GM23338 (cell line): ENCODE data around the gene NPR2. TPM values are rescaled to one million over a fixed set of nuclear protein-coding genes. Genes with fewer than 3 reads are reported as not detected.

Experiments used
- ATAC-seq: fragments of 200-7000 bp; cut with Tn5 transposase; 3 replicates; pipeline ENCODE4 v1.9.1; 2020
- DNase-seq: peaks from one replicate; pipeline ENCODE4 v3.0.0-alpha.2; 2015; ENCODE audit warnings: low spot score
- H2AFZ ChIP-seq: fragments of 200-600 bp; sonication (generic); 2 replicates; pipeline ENCODE4 v1.8.0; 2016; ENCODE audit warnings: antibody characterized with exemption, mild to moderate bottlenecking, moderate library complexity
- H3F3A ChIP-seq: fragments of 200-600 bp; sonication (generic); replicated peaks from 2 replicates; pipeline ENCODE4 v1.8.0; 2017; ENCODE audit warnings: antibody characterized with exemption, mixed run types, low read depth
- H3K27ac ChIP-seq: fragments of 200-600 bp; sonication (generic); 2 replicates; pipeline ENCODE4 v1.6.1; 2016; ENCODE audit warnings: low read depth
- H3K27me3 ChIP-seq: fragments of 200-600 bp; sonication (generic); 2 replicates; pipeline ENCODE4 v1.8.0; 2016; ENCODE audit warnings: mild to moderate bottlenecking, mixed run types, moderate library complexity; ENCODE audit not compliant: insufficient read depth
- H3K36me3 ChIP-seq: fragments of 200-600 bp; sonication (generic); 2 replicates; pipeline ENCODE4 v1.8.0; 2016; ENCODE audit warnings: mild to moderate bottlenecking; ENCODE audit not compliant: insufficient read depth
- H3K4me1 ChIP-seq: fragments of 200-600 bp; sonication (generic); 2 replicates; pipeline ENCODE4 v1.8.0; 2016; ENCODE audit warnings: mild to moderate bottlenecking, moderate library complexity; ENCODE audit not compliant: insufficient read depth
- H3K4me2 ChIP-seq: fragments of 200-600 bp; sonication (generic); 2 replicates; pipeline ENCODE4 v1.7.1; 2017; ENCODE audit warnings: mixed run types
- H3K4me3 ChIP-seq: fragments of 200-600 bp; sonication (generic); 2 replicates; pipeline ENCODE4 v1.6.1; 2016; ENCODE audit warnings: mixed run types
- H3K79me2 ChIP-seq: fragments of 200-600 bp; sonication (generic); replicated peaks from 2 replicates; pipeline ENCODE4 v1.8.0; 2017; ENCODE audit warnings: mild to moderate bottlenecking; ENCODE audit not compliant: insufficient read depth
- H3K9me2 ChIP-seq: fragments of 200-600 bp; sonication (generic); 2 replicates; pipeline ENCODE4 v1.8.0; 2017; ENCODE audit not compliant: insufficient read depth
- H4K20me1 ChIP-seq: fragments of 200-600 bp; sonication (generic); replicated peaks from 2 replicates; pipeline ENCODE4 v1.8.0; 2017; ENCODE audit warnings: mild to moderate bottlenecking; ENCODE audit not compliant: insufficient read depth
- H3K27ac Mint-ChIP-seq: 2 replicates; pipeline ENCODE4 v1.8.0; 2020; ENCODE audit warnings: inconsistent platforms, mild to moderate bottlenecking, moderate library complexity, mixed read lengths
- H3K27me3 Mint-ChIP-seq: 3 replicates; pipeline ENCODE4 v1.8.0; 2022; ENCODE audit warnings: low read depth, mild to moderate bottlenecking, moderate library complexity, mixed read lengths, inconsistent platforms; ENCODE audit not compliant: insufficient read depth, poor library complexity
- H3K36me3 Mint-ChIP-seq: 3 replicates; pipeline ENCODE4 v1.8.0; 2021; ENCODE audit warnings: low read depth, mild to moderate bottlenecking, inconsistent platforms, moderate library complexity, mixed read lengths
- H3K4me1 Mint-ChIP-seq: 3 replicates; pipeline ENCODE4 v1.8.0; 2020; ENCODE audit warnings: mild to moderate bottlenecking, inconsistent platforms, mixed read lengths
- H3K4me3 Mint-ChIP-seq: 3 replicates; pipeline ENCODE4 v1.8.0; 2021; ENCODE audit warnings: moderate library complexity, mild to moderate bottlenecking, inconsistent platforms, mixed read lengths
- H3K9me3 Mint-ChIP-seq: 3 replicates; pipeline ENCODE4 v1.8.0; 2020; ENCODE audit warnings: moderate library complexity, mild to moderate bottlenecking, inconsistent platforms, mixed read lengths
- CREB1 ChIP-seq: fragments of 250-450 bp; sonication (Bioruptor Pico); IDR thresholded peaks from 2 replicates; pipeline ENCODE4 v1.5.0; 2020; ENCODE audit warnings: low read depth, mild to moderate bottlenecking, moderate library complexity
- ETS1 ChIP-seq: IDR thresholded peaks from 2 replicates; pipeline ENCODE4 v1.6.1; 2016; ENCODE audit warnings: antibody characterized with exemption
- EZH2 ChIP-seq: fragments of 200-600 bp; sonication (generic); IDR thresholded peaks from one replicate; pipeline ENCODE4 v1.8.0; 2017; ENCODE audit warnings: antibody characterized with exemption, mild to moderate bottlenecking, low read depth; ENCODE audit not compliant: unreplicated experiment
- EZH2phosphoT487 ChIP-seq: fragments of 200-600 bp; sonication (generic); IDR thresholded peaks from one replicate; pipeline ENCODE4 v1.8.1; 2018; ENCODE audit warnings: antibody characterized with exemption; ENCODE audit not compliant: unreplicated experiment
- JUNB ChIP-seq: IDR thresholded peaks from one replicate; pipeline ENCODE4 v1.6.1; 2016; ENCODE audit warnings: antibody characterized with exemption; ENCODE audit not compliant: unreplicated experiment
- NANOG ChIP-seq: IDR thresholded peaks from 2 replicates; pipeline ENCODE4 v1.6.1; 2016; ENCODE audit warnings: antibody characterized with exemption, borderline replicate concordance
- POLR2AphosphoS5 ChIP-seq: IDR thresholded peaks from 2 replicates; pipeline ENCODE4 v1.6.1; 2016; ENCODE audit warnings: antibody characterized with exemption, low read depth
- STAT1 ChIP-seq: IDR thresholded peaks from one replicate; pipeline ENCODE4 v1.6.1; 2016; ENCODE audit warnings: antibody characterized with exemption; ENCODE audit not compliant: unreplicated experiment
- ZNF114 ChIP-seq: fragments of 250-450 bp; sonication (Bioruptor Pico); IDR thresholded peaks from 2 replicates; pipeline ENCODE4 v1.5.0; 2020; ENCODE audit warnings: mild to moderate bottlenecking, moderate library complexity
- ZNF331 ChIP-seq: fragments of 250-450 bp; sonication (Bioruptor Pico); IDR thresholded peaks from 2 replicates; pipeline ENCODE4 v1.5.0; 2020; ENCODE audit warnings: low read depth, mild to moderate bottlenecking, moderate library complexity
- polyA plus RNA-seq: library from polyadenylated mRNA; unstranded; fragments of >200 nt; fragmentation: Nextera tagmentation; extraction: Ambion mirVana; gene quantifications from 2 replicates; pipeline ENCODE4 v1.2.1, GENCODE V29; 2016
- total RNA-seq: library from RNA; depleted of rRNA; stranded (reverse); fragments of >200 nt; shearing (Covaris generic); gene quantifications from 2 replicates; pipeline ENCODE4 v1.2.3, GENCODE V29; 2014
- TF ChIP-seq, protein P1 (sequence below), 2 experiments: fragments of 200-600 bp in 1 of 2; sonication (generic) in 1 of 2; conservative IDR thresholded peaks; 2 replicates each; pipeline versions ENCODE4 v1.5.1 to v1.6.1; 2016 to 2017; ENCODE audit warnings: antibody characterized with exemption in 2 of 2, low read depth in 2 of 2, mild to moderate bottlenecking in 2 of 2, moderate library complexity in 1 of 2
- TF ChIP-seq, protein P2 (sequence below): IDR thresholded peaks from one replicate; pipeline ENCODE4 v1.6.1; 2018; ENCODE audit warnings: antibody characterized with exemption; ENCODE audit not compliant: unreplicated experiment
- TF ChIP-seq, protein P3 (sequence below): fragments of 250-450 bp; sonication (Bioruptor Pico); IDR thresholded peaks from 2 replicates; pipeline ENCODE4 v1.5.0; 2020; ENCODE audit warnings: mild to moderate bottlenecking, moderate library complexity

The NPR2 gene
- total and polyA plus RNA-seq, 2 experiments from 2014 or later: 9.0 to 14.4 TPM

GRCh38 chr9:35758475-35759050 is 32.8 kb upstream of the NPR2 start:
- Mint-ChIP-seq H3K27ac (peak overlapping the region; percentile 14; the same call in 1 of the 2 replicates), H3K36me3 (peaks cover 22% of the 10 kb centered on the region), H3K27me3 (peaks cover 6% of the 10 kb centered on the region), H3K4me3 (peak overlapping the region; percentile 94), H3K9me3 (no peaks in the 10 kb centered on the region; the same call in 1 of the 3 replicates), H3K4me1 (peaks cover 44% of the 10 kb centered on the region)
- H3K9me2 ChIP-seq: no peaks in the 10 kb centered on the region
- peak overlapping the region; percentile 98; the same call in 1 of the 2 replicates for H3K4me3 ChIP-seq
- peaks cover 54% of the 10 kb centered on the region for H3K79me2 ChIP-seq
- H3K4me2 ChIP-seq: peak overlapping the region; percentile 89
- TF ChIP-seq NANOG: no peak
- TF ChIP-seq ZNF331 (CRISPR knock-in tag): no peak
- TF ChIP-seq CREB1 (CRISPR knock-in tag): no peak
- TF ChIP-seq STAT1: no peak
- no peak for TF ChIP-seq JUNB
- no peak for TF ChIP-seq EZH2phosphoT487
- no peak for TF ChIP-seq ZNF114 (CRISPR knock-in tag)
- TF ChIP-seq, protein P1, sequence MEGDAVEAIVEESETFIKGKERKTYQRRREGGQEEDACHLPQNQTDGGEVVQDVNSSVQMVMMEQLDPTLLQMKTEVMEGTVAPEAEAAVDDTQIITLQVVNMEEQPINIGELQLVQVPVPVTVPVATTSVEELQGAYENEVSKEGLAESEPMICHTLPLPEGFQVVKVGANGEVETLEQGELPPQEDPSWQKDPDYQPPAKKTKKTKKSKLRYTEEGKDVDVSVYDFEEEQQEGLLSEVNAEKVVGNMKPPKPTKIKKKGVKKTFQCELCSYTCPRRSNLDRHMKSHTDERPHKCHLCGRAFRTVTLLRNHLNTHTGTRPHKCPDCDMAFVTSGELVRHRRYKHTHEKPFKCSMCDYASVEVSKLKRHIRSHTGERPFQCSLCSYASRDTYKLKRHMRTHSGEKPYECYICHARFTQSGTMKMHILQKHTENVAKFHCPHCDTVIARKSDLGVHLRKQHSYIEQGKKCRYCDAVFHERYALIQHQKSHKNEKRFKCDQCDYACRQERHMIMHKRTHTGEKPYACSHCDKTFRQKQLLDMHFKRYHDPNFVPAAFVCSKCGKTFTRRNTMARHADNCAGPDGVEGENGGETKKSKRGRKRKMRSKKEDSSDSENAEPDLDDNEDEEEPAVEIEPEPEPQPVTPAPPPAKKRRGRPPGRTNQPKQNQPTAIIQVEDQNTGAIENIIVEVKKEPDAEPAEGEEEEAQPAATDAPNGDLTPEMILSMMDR (conservative IDR thresholded peaks at IDR 0.05; ENCODE audit: low read depth in 2 of 2): no peak
- TF ChIP-seq EZH2: no peak
- TF ChIP-seq, protein P2, sequence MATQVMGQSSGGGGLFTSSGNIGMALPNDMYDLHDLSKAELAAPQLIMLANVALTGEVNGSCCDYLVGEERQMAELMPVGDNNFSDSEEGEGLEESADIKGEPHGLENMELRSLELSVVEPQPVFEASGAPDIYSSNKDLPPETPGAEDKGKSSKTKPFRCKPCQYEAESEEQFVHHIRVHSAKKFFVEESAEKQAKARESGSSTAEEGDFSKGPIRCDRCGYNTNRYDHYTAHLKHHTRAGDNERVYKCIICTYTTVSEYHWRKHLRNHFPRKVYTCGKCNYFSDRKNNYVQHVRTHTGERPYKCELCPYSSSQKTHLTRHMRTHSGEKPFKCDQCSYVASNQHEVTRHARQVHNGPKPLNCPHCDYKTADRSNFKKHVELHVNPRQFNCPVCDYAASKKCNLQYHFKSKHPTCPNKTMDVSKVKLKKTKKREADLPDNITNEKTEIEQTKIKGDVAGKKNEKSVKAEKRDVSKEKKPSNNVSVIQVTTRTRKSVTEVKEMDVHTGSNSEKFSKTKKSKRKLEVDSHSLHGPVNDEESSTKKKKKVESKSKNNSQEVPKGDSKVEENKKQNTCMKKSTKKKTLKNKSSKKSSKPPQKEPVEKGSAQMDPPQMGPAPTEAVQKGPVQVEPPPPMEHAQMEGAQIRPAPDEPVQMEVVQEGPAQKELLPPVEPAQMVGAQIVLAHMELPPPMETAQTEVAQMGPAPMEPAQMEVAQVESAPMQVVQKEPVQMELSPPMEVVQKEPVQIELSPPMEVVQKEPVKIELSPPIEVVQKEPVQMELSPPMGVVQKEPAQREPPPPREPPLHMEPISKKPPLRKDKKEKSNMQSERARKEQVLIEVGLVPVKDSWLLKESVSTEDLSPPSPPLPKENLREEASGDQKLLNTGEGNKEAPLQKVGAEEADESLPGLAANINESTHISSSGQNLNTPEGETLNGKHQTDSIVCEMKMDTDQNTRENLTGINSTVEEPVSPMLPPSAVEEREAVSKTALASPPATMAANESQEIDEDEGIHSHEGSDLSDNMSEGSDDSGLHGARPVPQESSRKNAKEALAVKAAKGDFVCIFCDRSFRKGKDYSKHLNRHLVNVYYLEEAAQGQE: no peak
- no peak for TF ChIP-seq ETS1
- TF ChIP-seq POLR2AphosphoS5: no peak
- TF ChIP-seq, protein P3, sequence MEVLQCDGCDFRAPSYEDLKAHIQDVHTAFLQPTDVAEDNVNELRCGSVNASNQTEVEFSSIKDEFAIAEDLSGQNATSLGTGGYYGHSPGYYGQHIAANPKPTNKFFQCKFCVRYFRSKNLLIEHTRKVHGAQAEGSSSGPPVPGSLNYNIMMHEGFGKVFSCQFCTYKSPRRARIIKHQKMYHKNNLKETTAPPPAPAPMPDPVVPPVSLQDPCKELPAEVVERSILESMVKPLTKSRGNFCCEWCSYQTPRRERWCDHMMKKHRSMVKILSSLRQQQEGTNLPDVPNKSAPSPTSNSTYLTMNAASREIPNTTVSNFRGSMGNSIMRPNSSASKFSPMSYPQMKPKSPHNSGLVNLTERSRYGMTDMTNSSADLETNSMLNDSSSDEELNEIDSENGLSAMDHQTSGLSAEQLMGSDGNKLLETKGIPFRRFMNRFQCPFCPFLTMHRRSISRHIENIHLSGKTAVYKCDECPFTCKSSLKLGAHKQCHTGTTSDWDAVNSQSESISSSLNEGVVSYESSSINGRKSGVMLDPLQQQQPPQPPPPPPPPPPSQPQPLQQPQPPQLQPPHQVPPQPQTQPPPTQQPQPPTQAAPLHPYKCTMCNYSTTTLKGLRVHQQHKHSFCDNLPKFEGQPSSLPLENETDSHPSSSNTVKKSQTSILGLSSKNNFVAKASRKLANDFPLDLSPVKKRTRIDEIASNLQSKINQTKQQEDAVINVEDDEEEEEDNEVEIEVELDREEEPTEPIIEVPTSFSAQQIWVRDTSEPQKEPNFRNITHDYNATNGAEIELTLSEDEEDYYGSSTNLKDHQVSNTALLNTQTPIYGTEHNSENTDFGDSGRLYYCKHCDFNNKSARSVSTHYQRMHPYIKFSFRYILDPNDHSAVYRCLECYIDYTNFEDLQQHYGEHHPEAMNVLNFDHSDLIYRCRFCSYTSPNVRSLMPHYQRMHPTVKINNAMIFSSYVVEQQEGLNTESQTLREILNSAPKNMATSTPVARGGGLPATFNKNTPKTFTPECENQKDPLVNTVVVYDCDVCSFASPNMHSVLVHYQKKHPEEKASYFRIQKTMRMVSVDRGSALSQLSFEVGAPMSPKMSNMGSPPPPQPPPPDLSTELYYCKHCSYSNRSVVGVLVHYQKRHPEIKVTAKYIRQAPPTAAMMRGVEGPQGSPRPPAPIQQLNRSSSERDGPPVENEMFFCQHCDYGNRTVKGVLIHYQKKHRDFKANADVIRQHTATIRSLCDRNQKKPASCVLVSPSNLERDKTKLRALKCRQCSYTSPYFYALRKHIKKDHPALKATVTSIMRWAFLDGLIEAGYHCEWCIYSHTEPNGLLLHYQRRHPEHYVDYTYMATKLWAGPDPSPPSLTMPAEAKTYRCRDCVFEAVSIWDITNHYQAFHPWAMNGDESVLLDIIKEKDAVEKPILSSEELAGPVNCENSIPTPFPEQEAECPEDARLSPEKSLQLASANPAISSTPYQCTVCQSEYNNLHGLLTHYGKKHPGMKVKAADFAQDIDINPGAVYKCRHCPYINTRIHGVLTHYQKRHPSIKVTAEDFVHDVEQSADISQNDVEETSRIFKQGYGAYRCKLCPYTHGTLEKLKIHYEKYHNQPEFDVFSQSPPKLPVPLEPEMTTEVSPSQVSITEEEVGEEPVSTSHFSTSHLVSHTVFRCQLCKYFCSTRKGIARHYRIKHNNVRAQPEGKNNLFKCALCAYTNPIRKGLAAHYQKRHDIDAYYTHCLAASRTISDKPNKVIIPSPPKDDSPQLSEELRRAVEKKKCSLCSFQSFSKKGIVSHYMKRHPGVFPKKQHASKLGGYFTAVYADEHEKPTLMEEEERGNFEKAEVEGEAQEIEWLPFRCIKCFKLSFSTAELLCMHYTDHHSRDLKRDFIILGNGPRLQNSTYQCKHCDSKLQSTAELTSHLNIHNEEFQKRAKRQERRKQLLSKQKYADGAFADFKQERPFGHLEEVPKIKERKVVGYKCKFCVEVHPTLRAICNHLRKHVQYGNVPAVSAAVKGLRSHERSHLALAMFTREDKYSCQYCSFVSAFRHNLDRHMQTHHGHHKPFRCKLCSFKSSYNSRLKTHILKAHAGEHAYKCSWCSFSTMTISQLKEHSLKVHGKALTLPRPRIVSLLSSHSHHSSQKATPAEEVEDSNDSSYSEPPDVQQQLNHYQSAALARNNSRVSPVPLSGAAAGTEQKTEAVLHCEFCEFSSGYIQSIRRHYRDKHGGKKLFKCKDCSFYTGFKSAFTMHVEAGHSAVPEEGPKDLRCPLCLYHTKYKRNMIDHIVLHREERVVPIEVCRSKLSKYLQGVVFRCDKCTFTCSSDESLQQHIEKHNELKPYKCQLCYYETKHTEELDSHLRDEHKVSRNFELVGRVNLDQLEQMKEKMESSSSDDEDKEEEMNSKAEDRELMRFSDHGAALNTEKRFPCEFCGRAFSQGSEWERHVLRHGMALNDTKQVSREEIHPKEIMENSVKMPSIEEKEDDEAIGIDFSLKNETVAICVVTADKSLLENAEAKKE (CRISPR knock-in tag): no peak
- H3K4me1 ChIP-seq: peaks cover 18% of the 10 kb centered on the region
- H3K36me3 ChIP-seq: no peaks in the 10 kb centered on the region
- H3K27me3 ChIP-seq: no peaks in the 10 kb centered on the region
- H4K20me1 ChIP-seq: peaks cover 3% of the 10 kb centered on the region; the same call in 1 of the 2 replicates
- ATAC-seq: no peak
- H3F3A ChIP-seq: peaks cover 18% of the 10 kb centered on the region; the same call in 1 of the 2 replicates
- H3K27ac ChIP-seq: no peak overlapping the region
- no peak overlapping the region for H2AFZ ChIP-seq
- DNase-seq: no peak
